Forelimb muscle (tissue), 1 donor: ENCODE data around the gene KATNAL2. TPM values are rescaled to one million over a fixed set of nuclear protein-coding genes. Genes with fewer than 3 reads are reported as not detected.
"Not testable (repeated sequence)": the region's sequence is repeated elsewhere in the genome, so short reads cannot be mapped to it uniquely, and the experiment has no call there.

ENCODE experiments used
- DNase-seq: peaks from one replicate; pipeline ENCODE4 v3.0.0-alpha.2; 2013; ENCODE audit warnings: low read depth
- polyA plus RNA-seq: library from polyadenylated mRNA; unstranded; fragments of 120-200 nt; gene quantifications from one replicate; pipeline ENCODE4 v1.2.1, GENCODE V29; 2013; ENCODE audit not compliant: insufficient read length

The KATNAL2 gene
- polyA plus RNA-seq, 1 donor, result 6.8 TPM

GRCh38 chr18:47032945-47033344 is 115.5 kb downstream of the KATNAL2 start:
- no peak for DNase-seq

GRCh38 chr18:47034591-47034990 is 117.2 kb downstream of the KATNAL2 start:
- DNase-seq, result not testable (repeated sequence)

DNA sequence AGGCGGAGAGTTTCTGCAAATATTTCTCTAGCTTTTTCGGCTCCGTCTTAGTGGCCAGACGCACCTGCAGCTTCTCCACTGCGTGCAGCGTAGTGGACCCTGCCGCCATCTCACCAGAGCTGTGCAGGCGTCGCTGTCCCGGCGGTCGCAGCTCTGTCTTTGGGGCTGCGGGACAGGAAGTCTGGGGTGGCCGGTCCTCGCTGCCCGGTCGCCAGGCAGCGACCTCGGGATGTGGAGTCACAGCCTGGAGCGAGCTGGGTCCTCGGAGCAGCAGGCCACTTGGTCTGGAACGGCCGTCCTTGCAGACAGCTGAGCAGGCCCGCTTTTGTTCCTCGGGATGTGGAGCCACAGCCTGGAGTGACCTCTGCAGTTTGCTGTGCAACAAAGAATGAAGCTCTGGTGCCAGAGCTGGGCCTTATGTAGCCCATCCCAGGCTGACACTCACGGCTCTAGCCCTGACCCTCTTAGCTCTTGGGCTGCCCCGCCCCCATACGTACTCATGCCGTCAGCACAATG is 117.8 kb downstream of the KATNAL2 start, which contains the start of gene ELOA2:
Gene ELOA2 (minus strand): TSS at position 466 of the 516 bp plus-strand sequence. CDS start 357 bp downstream, at position 109.
- no peak for DNase-seq

DNA sequence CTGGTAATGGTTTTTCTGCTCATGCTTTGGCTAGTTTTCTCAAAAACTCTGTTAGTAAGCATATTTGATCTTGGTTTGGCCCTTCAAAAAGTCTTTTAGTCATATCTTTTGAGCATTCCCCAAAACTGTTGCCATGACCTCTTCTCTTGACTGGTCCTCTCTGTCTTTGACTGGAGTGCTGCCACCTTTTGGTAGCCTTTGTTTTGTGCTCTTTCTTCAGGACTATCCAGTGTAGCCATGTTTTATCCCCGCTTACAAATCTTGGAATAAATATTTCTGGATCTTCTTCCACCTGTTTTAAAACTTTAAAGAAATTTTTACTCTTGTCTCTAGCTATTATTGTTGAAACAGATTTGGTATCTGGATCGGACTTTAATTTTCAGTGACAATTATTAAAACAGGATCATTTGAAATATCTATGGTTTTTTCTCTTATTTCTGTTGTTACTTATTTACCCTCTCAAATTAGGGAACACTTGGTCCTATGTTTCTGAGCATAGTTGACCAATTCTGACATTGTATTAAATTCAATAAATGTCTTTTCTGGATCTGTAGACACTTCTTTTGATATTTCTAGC is 119.0 kb downstream of the KATNAL2 start:
- no peak for DNase-seq

DNA sequence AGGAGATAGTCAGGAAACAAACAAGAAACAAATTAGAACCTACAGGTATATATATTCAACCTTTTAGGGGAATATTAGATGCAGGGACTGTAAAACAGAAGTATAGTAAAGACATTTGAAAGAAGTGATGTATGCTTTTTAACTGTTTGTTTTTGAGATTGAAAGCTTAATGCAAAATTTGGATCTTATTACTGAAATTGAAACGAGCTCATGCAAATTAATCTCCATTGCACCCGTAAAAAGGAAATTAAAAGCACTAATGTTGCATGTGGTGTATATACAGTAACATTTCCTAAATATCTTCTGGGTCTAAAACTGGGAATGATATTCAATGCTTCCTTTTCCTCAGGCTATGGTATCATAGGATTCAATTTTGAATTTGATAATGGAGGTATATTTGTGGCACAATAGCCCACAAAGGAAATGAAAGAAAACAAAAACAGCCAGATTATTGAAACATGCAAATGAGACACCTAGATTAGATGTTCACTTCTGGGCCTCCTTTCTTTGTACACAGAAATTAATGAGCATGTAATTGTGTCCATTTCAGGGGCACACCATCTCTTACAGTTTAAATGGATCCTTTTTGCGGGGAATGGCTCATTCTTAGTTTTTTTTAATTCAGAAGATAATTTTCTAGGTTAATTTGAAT is 119.7 kb downstream of the KATNAL2 start:
- no peak for DNase-seq

GRCh38 chr18:47040982-47041381 is 123.6 kb downstream of the KATNAL2 start:
- DNase-seq, result no peak

DNA sequence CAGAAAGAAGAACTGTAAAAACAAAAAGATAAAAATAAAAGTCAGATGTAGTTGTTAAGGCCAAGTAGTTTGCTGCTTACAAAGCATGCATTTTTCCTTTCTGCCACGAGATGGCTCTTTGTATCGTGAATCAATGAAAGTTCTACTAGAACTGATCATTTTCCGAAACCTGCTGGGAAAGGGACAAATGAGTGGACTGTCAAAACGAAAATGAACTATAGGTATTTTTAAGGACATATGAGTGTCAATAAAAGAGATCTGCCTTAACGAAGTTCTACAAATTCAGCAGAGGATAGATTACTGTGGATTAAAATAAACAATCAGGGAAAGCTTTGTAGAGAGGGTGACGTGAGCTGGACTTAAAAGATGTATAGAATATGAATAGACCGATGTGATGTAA is 133.1 kb downstream of the KATNAL2 start:
- DNase-seq, result peak; percentile 22

- no peak for DNase-seq
Measured at GRCh38 chr18:47054369-47054768, 137.0 kb downstream of the KATNAL2 start.

GRCh38 chr18:47062471-47062870 is 145.1 kb downstream of the KATNAL2 start:
- DNase-seq, result no peak

GRCh38 chr18:47063096-47063495 is 145.7 kb downstream of the KATNAL2 start:
- DNase-seq, result no peak

DNA sequence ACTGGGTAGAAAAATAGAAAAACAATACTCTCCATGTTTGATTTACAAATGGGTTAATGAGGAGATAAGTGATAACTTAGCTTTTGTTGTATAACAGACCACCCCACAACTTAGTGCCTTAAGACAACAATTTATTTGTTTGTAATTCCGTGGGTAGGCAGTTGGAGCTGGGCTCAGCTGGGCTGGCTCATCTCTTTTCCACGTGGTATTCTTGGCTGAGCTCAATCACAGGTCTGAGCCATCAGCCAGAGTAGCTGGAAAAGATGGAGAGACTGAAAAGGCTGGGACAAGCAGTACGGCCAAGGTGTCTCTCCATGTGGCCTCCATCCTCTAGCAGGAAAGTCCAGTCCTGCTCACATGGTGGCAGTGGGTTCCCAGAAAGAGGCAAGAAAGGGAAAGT is 150.2 kb downstream of the KATNAL2 start:
- DNase-seq, result no peak

- no peak for DNase-seq
Measured at GRCh38 chr18:47075098-47075883, 157.9 kb downstream of the KATNAL2 start.

GRCh38 chr18:47077111-47077510 is 159.7 kb downstream of the KATNAL2 start:
- DNase-seq, result no peak

DNA sequence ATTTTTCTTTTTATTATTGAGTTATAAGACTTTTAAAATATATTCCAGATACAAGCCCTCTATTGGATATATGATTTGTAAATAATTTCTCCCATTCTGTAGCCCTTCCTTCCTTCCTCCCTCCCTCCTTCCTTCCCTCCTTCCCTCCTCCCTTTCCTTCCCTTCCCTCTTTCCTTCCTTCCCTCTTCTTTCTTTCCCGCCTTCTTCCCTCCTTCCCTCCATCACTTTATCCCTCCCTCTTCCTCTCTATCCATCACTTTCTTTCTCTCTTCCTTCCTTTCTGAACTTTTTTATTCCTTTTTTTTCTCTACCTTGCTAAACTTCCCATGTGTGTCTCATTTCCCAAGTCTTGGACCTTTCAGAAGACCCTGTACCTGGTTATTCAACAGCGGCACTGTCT is 163.5 kb downstream of the KATNAL2 start:
- DNase-seq, result no peak

DNA sequence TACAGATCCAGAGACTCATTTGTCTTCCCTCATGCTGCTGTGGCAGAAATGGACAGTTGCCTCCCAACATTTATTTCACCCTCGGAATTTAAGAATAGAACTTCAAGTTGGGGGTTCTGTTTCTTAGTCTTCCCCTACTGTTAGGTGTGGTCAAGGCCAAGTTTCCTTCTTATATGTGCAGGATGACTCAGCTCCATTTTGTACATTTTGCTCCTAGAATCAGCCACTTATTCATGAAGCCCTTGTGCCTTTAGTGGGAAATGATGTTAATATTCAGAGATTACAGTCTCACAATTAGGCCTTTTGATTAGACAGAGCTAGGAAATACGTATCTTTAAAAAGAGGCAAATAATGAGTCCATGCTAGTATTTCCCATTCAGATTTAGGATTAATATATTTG is 164.2 kb downstream of the KATNAL2 start:
- DNase-seq, result no peak

- no peak for DNase-seq
Measured at GRCh38 chr18:47087676-47088075, 170.3 kb downstream of the KATNAL2 start.

GRCh38 chr18:47095810-47096209 is 178.4 kb downstream of the KATNAL2 start:
- no peak for DNase-seq

GRCh38 chr18:47100212-47100831 is 182.9 kb downstream of the KATNAL2 start:
- peak; percentile 8 for DNase-seq

DNA sequence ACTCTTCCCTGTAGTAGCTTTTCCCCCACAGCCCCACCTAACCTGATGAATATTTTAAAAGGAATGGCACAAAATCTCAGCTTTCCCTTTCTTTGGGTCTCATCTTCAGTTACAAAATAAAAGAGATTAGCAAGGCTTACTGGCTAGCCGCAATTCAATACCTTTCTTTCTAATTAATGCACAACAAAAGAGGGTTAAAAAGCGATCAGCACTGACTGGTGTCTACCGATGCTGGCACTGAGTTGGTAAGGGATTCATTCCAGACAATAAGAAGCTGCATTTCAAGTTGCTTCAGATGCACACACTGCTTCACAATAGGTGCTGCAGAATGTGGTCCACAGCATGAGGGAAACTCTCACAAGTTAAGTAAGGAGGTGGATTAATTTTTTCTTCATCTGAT is 191.0 kb downstream of the KATNAL2 start:
- DNase-seq, result no peak

DNA sequence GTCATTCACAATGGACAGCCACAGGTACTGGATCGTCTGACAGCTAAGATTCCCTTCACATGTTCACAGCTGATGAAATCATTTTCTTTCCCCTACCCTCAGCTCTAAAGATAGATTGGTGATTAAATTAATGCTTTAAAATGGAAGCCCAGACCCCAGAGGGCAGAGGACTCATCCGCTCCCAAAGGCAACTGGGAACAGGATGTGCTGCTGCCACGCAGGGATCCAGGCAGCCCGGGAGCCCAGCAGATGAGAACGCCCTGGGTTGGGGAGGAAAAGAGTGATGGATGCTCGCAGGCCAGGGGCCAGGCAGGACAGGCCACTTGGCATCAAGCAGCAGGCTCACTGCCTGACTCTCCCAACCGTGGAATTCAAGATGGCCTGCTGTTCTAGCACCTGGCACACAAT is 191.6 kb downstream of the KATNAL2 start:
- no peak for DNase-seq

- no peak for DNase-seq
Measured at GRCh38 chr18:47109720-47110119, 192.3 kb downstream of the KATNAL2 start.
